Memory B cell (primary cell): ENCODE data around the gene ZDHHC15.
"Not testable (repeated sequence)": the region's sequence is repeated elsewhere in the genome, so short reads cannot be mapped to it uniquely, and the experiment has no call there.

Experiments used
- ATAC-seq: fragments of 150-1000 bp; cut with Tn5 transposase; 2 replicates; pipeline ENCODE4 v1.10.0; 2021; ENCODE audit warnings: low read depth, mild to moderate bottlenecking, moderate library complexity
- DNase-seq, 2 donors: peaks; one replicate each; pipeline ENCODE4 v3.0.0; 2022; ENCODE audit warnings: low spot score in 2 of 2
- H3K27ac Mint-ChIP-seq: one replicate; pipeline ENCODE4 v1.8.0; 2022; ENCODE audit warnings: mild to moderate bottlenecking, moderate library complexity, mixed read lengths
- H3K27me3 Mint-ChIP-seq: one replicate; pipeline ENCODE4 v1.8.0; 2022; ENCODE audit warnings: mixed read lengths
- H3K36me3 Mint-ChIP-seq: one replicate; pipeline ENCODE4 v1.8.0; 2022; ENCODE audit warnings: mild to moderate bottlenecking, mixed read lengths
- H3K4me1 Mint-ChIP-seq: one replicate; pipeline ENCODE4 v1.8.0; 2022; ENCODE audit warnings: mixed read lengths
- H3K4me3 Mint-ChIP-seq: one replicate; pipeline ENCODE4 v1.8.0; 2022; ENCODE audit warnings: mild to moderate bottlenecking, moderate library complexity, mixed read lengths
- H3K9me3 Mint-ChIP-seq: one replicate; pipeline ENCODE4 v1.8.0; 2022; ENCODE audit warnings: mixed read lengths

The ZDHHC15 gene

GRCh38 chrX:75522565-75523431, at the start of gene ZDHHC15:
ZDHHC15 (minus strand) TSS chrX:75523037; CDS start chrX:75523024, 13 bp downstream.
- peaks cover 22% of the 10 kb centered on the region for H3K4me1 Mint-ChIP-seq
- ATAC-seq = peak; percentile 88
- H3K9me3 Mint-ChIP-seq = no peaks in the 10 kb centered on the region
- DNase-seq = peak in 1 of 2 donors; percentile 3
- H3K36me3 Mint-ChIP-seq = no peaks in the 10 kb centered on the region
- H3K27me3 Mint-ChIP-seq = peaks cover 4% of the 10 kb centered on the region
- H3K4me3 Mint-ChIP-seq = peak within 1 kb of the TSS; percentile 85
- H3K27ac Mint-ChIP-seq = peak within 1 kb of the TSS; percentile 36

- not testable (repeated sequence) for H3K4me3 Mint-ChIP-seq, H3K9me3 Mint-ChIP-seq, H3K27ac Mint-ChIP-seq, H3K4me1 Mint-ChIP-seq, DNase-seq, H3K36me3 Mint-ChIP-seq, H3K27me3 Mint-ChIP-seq, ATAC-seq
These were observed 37.7 kb upstream of the ZDHHC15 start for GRCh38 chrX:75560544-75560943.

GRCh38 chrX:75547783-75548182, 24.9 kb upstream of the ZDHHC15 start:
- H3K27ac Mint-ChIP-seq = no peak overlapping the region
- no peak overlapping the region for H3K4me3 Mint-ChIP-seq
- no peaks in the 10 kb centered on the region for H3K27me3 Mint-ChIP-seq
- H3K9me3 Mint-ChIP-seq = peaks cover under 1% of the 10 kb centered on the region
- no peak for ATAC-seq
- H3K4me1 Mint-ChIP-seq = peaks cover 3% of the 10 kb centered on the region
- DNase-seq = no peak
- peaks cover 1% of the 10 kb centered on the region for H3K36me3 Mint-ChIP-seq

- Mint-ChIP-seq H3K27me3 (no peaks in the 10 kb centered on the region), H3K9me3 (peaks cover 1% of the 10 kb centered on the region), H3K4me3 (no peak overlapping the region), H3K36me3 (peaks cover 1% of the 10 kb centered on the region), H3K4me1 (peaks cover 3% of the 10 kb centered on the region), H3K27ac (no peak overlapping the region)
- ATAC-seq (no peak), DNase-seq (no peak)
These were observed 24.1 kb upstream of the ZDHHC15 start for GRCh38 chrX:75546724-75547511.

- Mint-ChIP-seq H3K4me3 (no peak overlapping the region), H3K4me1 (peaks cover 3% of the 10 kb centered on the region), H3K36me3 (peaks cover 1% of the 10 kb centered on the region), H3K27me3 (no peaks in the 10 kb centered on the region), H3K27ac (no peak overlapping the region), H3K9me3 (peaks cover 2% of the 10 kb centered on the region)
- DNase-seq (no peak), ATAC-seq (no peak)
These were observed 21.9 kb upstream of the ZDHHC15 start for GRCh38 chrX:75544786-75545185.

- DNase-seq = no peak
These were observed 38.9 kb downstream of the ZDHHC15 start for GRCh38 chrX:75483933-75484332.

GRCh38 chrX:75461780-75462179, 61.1 kb downstream of the ZDHHC15 start:
- H3K9me3 Mint-ChIP-seq = peaks cover 12% of the 10 kb centered on the region
- ATAC-seq, H3K27me3 Mint-ChIP-seq, H3K27ac Mint-ChIP-seq, H3K4me3 Mint-ChIP-seq, DNase-seq, H3K4me1 Mint-ChIP-seq, H3K36me3 Mint-ChIP-seq: not testable (repeated sequence)

More at GRCh38 chrX:75483933-75484332, 38.9 kb downstream of the ZDHHC15 start:
- ATAC-seq = no peak
- Mint-ChIP-seq H3K4me3 (no peak overlapping the region), H3K4me1 (no peaks in the 10 kb centered on the region), H3K9me3 (peaks cover 2% of the 10 kb centered on the region), H3K27me3 (no peaks in the 10 kb centered on the region), H3K27ac (no peak overlapping the region), H3K36me3 (no peaks in the 10 kb centered on the region)

GRCh38 chrX:75421688-75422230, 101.1 kb downstream of the ZDHHC15 start:
- Mint-ChIP-seq H3K9me3 (no peaks in the 10 kb centered on the region), H3K4me3 (no peak overlapping the region), H3K4me1 (no peaks in the 10 kb centered on the region), H3K27ac (no peak overlapping the region), H3K36me3 (no peaks in the 10 kb centered on the region), H3K27me3 (no peaks in the 10 kb centered on the region)
- ATAC-seq (no peak), DNase-seq (no peak)

- H3K4me3 Mint-ChIP-seq, H3K9me3 Mint-ChIP-seq, H3K36me3 Mint-ChIP-seq, ATAC-seq, DNase-seq, H3K27ac Mint-ChIP-seq, H3K4me1 Mint-ChIP-seq, H3K27me3 Mint-ChIP-seq: not testable (repeated sequence)
These were observed 115.7 kb downstream of the ZDHHC15 start for GRCh38 chrX:75407153-75407552.

GRCh38 chrX:75390470-75390869, 132.4 kb downstream of the ZDHHC15 start:
- ATAC-seq (no peak), DNase-seq (no peak)
- no peak overlapping the region for H3K4me3 Mint-ChIP-seq
- H3K36me3 Mint-ChIP-seq = peaks cover 10% of the 10 kb centered on the region
- H3K4me1 Mint-ChIP-seq = no peaks in the 10 kb centered on the region
- H3K9me3 Mint-ChIP-seq = peaks cover 14% of the 10 kb centered on the region
- H3K27ac Mint-ChIP-seq = no peak overlapping the region
- H3K27me3 Mint-ChIP-seq = no peaks in the 10 kb centered on the region

- DNase-seq = no peak
- no peak overlapping the region for H3K27ac Mint-ChIP-seq
- ATAC-seq = no peak
These were observed 153.1 kb downstream of the ZDHHC15 start for GRCh38 chrX:75369721-75370120.

GRCh38 chrX:75366861-75367260, 156.0 kb downstream of the ZDHHC15 start:
- Mint-ChIP-seq H3K27me3 (no peaks in the 10 kb centered on the region), H3K9me3 (peaks cover 5% of the 10 kb centered on the region), H3K4me1 (no peaks in the 10 kb centered on the region), H3K27ac (no peak overlapping the region), H3K36me3 (no peaks in the 10 kb centered on the region), H3K4me3 (no peak overlapping the region)
- no peak for DNase-seq
- no peak for ATAC-seq

More at GRCh38 chrX:75369721-75370120, 153.1 kb downstream of the ZDHHC15 start:
- H3K27me3 Mint-ChIP-seq = no peaks in the 10 kb centered on the region
- no peaks in the 10 kb centered on the region for H3K9me3 Mint-ChIP-seq
- H3K4me1 Mint-ChIP-seq = no peaks in the 10 kb centered on the region
- no peaks in the 10 kb centered on the region for H3K36me3 Mint-ChIP-seq
- H3K4me3 Mint-ChIP-seq = no peak overlapping the region

GRCh38 chrX:75365243-75365975, 157.4 kb downstream of the ZDHHC15 start:
- Mint-ChIP-seq H3K27ac (no peak overlapping the region), H3K4me1 (no peaks in the 10 kb centered on the region), H3K36me3 (peaks cover 1% of the 10 kb centered on the region), H3K27me3 (no peaks in the 10 kb centered on the region), H3K9me3 (peaks cover 7% of the 10 kb centered on the region), H3K4me3 (no peak overlapping the region)
- ATAC-seq = no peak
- no peak for DNase-seq
